Measurements from ENCODE around the gene RWDD3.

The RWDD3 gene

GRCh38 chr1:95219407-95219806 lies 14.6 kb upstream of the RWDD3 start:
- TF ChIP-seq CTCF (IDR thresholded peaks at IDR 0.05; ENCODE audit: low read depth, low read length) = no peak
- DNase-seq (ENCODE audit: extremely low read depth, low read depth) = no peak

GRCh38 chr1:95221306-95221705 lies 12.7 kb upstream of the RWDD3 start:
- DNase-seq (ENCODE audit: extremely low read depth, low read depth) = no peak
- TF ChIP-seq CTCF (IDR thresholded peaks at IDR 0.05; ENCODE audit: low read depth, low read length) = no peak

- no peak for DNase-seq (ENCODE audit: extremely low read depth, low read depth)
Measured at GRCh38 chr1:95222629-95223028, 11.4 kb upstream of the RWDD3 start.

GRCh38 chr1:95223110-95223509 lies 10.9 kb upstream of the RWDD3 start:
- no peak for TF ChIP-seq CTCF (IDR thresholded peaks at IDR 0.05; ENCODE audit: low read depth, low read length)

More at GRCh38 chr1:95222629-95223028, 11.4 kb upstream of the RWDD3 start:
- TF ChIP-seq CTCF (IDR thresholded peaks at IDR 0.05; ENCODE audit: low read depth, low read length) = no peak

GRCh38 chr1:95226781-95227660 lies 7.0 kb upstream of the RWDD3 start:
- TF ChIP-seq CTCF (IDR thresholded peaks at IDR 0.05; ENCODE audit: low read depth, low read length) = no peak
- no peak for DNase-seq (ENCODE audit: extremely low read depth, low read depth)

More at GRCh38 chr1:95223110-95223509, 10.9 kb upstream of the RWDD3 start:
- no peak for DNase-seq (ENCODE audit: extremely low read depth, low read depth)

- no peak for DNase-seq (ENCODE audit: extremely low read depth, low read depth)
- TF ChIP-seq CTCF (IDR thresholded peaks at IDR 0.05; ENCODE audit: low read depth, low read length) = no peak
Measured at GRCh38 chr1:95229037-95229436, 5.0 kb upstream of the RWDD3 start.

GRCh38 chr1:95229706-95230105 lies 4.3 kb upstream of the RWDD3 start:
- no peak for TF ChIP-seq CTCF (IDR thresholded peaks at IDR 0.05; ENCODE audit: low read depth, low read length)
- no peak for DNase-seq (ENCODE audit: extremely low read depth, low read depth)

Data from AG09319 (cell line).